Gastrocnemius medialis (tissue), 4 donors: ENCODE measurements around the gene RAB22A. TPM values are rescaled to one million over a fixed set of nuclear protein-coding genes. Genes with fewer than 3 reads are reported as not detected.

Experiments used
- ATAC-seq, 2 donors: fragments of 150-250 bp; one replicate each; pipeline ENCODE4 v1.9.1; 2016
- DNase-seq, 2 donors: peaks; one replicate each; pipeline ENCODE4 v3.0.0-alpha.2; 2019
- H3K27ac ChIP-seq, 4 donors: fragments of 200-600 bp; sonication (generic); 1 replicate in 1 of 4; 2 replicates in 3 of 4; pipeline ENCODE4 v1.5.1; 2016 to 2018; ENCODE audit warnings: mild to moderate bottlenecking in 2 of 4, moderate library complexity in 1 of 4
- H3K27me3 ChIP-seq, 3 donors: fragments of 200-600 bp; sonication (generic) in 2 of 3; 1 replicate in 1 of 3; 2 replicates in 2 of 3; pipeline versions ENCODE4 v1.5.1 to v1.6.0; 2016 to 2019; ENCODE audit warnings: mild to moderate bottlenecking in 1 of 3, moderate library complexity in 1 of 3
- H3K36me3 ChIP-seq, 2 donors: fragments of 200-600 bp; sonication (generic) in 1 of 2; one replicate each; pipeline ENCODE4 v1.5.1; 2017 to 2018
- H3K4me1 ChIP-seq, 2 donors: fragments of 200-600 bp; sonication (generic) in 1 of 2; one replicate each; pipeline ENCODE4 v1.5.1; 2016 to 2017; ENCODE audit warnings: mild to moderate bottlenecking in 2 of 2
- H3K4me3 ChIP-seq, 4 donors: fragments of 200-600 bp; sonication (generic) in 3 of 4; 1 replicate in 1 of 4; 2 replicates in 3 of 4; pipeline ENCODE4 v1.5.1; 2016 to 2019; ENCODE audit warnings: mild to moderate bottlenecking in 2 of 4
- H3K9me3 ChIP-seq, 3 donors: fragments of 200-600 bp; sonication (generic) in 2 of 3; 1 replicate in 1 of 3; 2 replicates in 2 of 3; pipeline ENCODE4 v1.5.1; 2016 to 2019
- POLR2A ChIP-seq, 2 donors: fragments of 450-650 bp; IDR thresholded peaks; one replicate each; pipeline ENCODE4 v1.6.1; 2017; ENCODE audit warnings: antibody characterized with exemption in 2 of 2, mild to moderate bottlenecking in 2 of 2, moderate library complexity in 2 of 2
- in situ Hi-C, 4 donors: fragments of 200-750 bp; cut with MboI; loops; one replicate each; pipeline versions ENCODE4 v1.15.0 to v1.8.0; 2017; ENCODE audit warnings: low sequenced_read_pairs in 4 of 4
- intact Hi-C: fragments of 100-400 bp; cut with DNase I; formaldehyde crosslinking; loops from one replicate; pipeline ENCODE4 v1.15.1; 2023; ENCODE audit warnings: low total_unique reads
- total RNA-seq, 4 donors: library from RNA; depleted of rRNA; stranded (reverse); fragments of >200 nt; gene quantifications; one replicate each; pipeline versions ENCODE4 v1.1.0 to v1.2.3, GENCODE V29; 2016
- TF ChIP-seq, protein P1 (sequence below), 5 experiments: fragments of 450-650 bp in 3 of 5; fragments of 200-600 bp in 2 of 5; sonication (generic) in 2 of 5; IDR thresholded peaks in 4 of 5; conservative IDR thresholded peaks in 1 of 5; 1 replicate in 4 of 5; 2 replicates in 1 of 5; pipeline ENCODE4 v1.5.1; 2016 to 2019; ENCODE audit warnings: antibody characterized with exemption in 5 of 5, mild to moderate bottlenecking in 3 of 5, moderate library complexity in 3 of 5

RAB22A gene
- total RNA-seq, 4 donors from 2014 or later, result 8.0 to 10.9 (median 9.3) TPM

DNA sequence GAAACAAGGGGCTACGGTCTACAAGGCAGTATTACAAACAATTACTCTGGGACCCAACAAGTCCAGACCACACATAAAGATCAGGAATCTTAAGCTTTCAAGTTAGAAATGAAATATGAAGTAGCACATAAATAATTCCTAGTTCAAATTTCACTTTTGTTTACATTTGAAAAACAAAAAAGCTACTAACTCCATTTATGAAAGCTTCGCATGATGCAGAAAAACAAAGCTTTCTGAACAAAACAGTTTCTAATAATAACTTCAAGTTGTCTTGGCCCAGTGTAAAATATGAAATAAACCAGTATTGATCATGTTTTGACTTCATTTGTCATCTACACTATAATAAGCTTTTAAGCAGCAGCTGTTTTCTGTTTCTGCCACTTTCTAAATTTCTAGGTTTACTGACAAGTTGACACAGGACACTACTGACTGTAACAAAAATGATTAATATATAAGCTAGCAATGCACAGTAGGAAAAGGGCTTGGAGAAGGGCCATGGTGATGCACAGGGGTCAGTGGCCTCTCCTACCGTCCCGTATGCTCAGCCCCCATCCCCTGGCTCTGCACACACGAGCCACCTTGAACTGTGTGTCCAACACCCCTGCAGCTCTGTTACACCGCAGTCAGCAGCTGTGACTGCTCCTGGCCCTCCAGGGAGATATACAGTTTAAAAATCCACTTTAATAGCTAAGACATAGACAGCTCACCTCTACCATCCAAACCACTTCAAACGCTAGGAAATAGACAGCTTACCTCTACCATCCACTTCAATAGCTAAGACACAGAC is 13.3 kb upstream of the RAB22A start:
- H3K4me3 ChIP-seq, result no peak overlapping the region
- TF ChIP-seq POLR2A (IDR thresholded peaks at IDR 0.05), result no peak
- TF ChIP-seq, protein P1, sequence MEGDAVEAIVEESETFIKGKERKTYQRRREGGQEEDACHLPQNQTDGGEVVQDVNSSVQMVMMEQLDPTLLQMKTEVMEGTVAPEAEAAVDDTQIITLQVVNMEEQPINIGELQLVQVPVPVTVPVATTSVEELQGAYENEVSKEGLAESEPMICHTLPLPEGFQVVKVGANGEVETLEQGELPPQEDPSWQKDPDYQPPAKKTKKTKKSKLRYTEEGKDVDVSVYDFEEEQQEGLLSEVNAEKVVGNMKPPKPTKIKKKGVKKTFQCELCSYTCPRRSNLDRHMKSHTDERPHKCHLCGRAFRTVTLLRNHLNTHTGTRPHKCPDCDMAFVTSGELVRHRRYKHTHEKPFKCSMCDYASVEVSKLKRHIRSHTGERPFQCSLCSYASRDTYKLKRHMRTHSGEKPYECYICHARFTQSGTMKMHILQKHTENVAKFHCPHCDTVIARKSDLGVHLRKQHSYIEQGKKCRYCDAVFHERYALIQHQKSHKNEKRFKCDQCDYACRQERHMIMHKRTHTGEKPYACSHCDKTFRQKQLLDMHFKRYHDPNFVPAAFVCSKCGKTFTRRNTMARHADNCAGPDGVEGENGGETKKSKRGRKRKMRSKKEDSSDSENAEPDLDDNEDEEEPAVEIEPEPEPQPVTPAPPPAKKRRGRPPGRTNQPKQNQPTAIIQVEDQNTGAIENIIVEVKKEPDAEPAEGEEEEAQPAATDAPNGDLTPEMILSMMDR (IDR thresholded peaks at IDR 0.05 in 4 of 5, conservative IDR thresholded peaks at IDR 0.05 in 1 of 5), result no peak
- in situ Hi-C loops (loop anchor here in 1 of 4 donors (25.0 kb wide), 1 partner anchor 341 kb away; no protein-coding TSS in a partner anchor), intact Hi-C loops (no loop called here)
- H3K4me1 ChIP-seq, result no peaks in the 10 kb centered on the region
- H3K27ac ChIP-seq, result no peak overlapping the region
- DNase-seq, result no peak
- H3K27me3 ChIP-seq, result no peaks in the 10 kb centered on the region
- H3K36me3 ChIP-seq, result no peaks in the 10 kb centered on the region
- no peaks in the 10 kb centered on the region for H3K9me3 ChIP-seq
- ATAC-seq, result no peak

DNA sequence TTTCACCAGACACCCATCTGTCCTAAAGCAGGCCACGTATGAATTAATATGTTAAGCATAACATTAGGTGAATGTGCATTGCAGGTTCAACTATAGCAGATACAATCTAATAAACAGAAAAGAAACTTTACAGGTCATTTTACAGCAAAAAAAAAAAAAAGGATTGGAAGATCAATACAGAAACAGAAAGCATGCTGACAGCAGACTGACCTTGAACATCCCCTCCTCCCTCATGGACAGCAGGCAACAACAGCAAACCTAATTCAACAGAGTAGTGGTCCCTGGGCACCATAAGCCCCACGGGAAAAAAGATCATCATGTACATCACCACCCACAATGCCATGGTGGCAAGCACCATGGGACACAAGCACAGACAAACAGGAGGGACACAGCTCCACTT is 12.1 kb upstream of the RAB22A start:
- no peak for ATAC-seq
- no peak overlapping the region for H3K27ac ChIP-seq
- H3K4me3 ChIP-seq, result no peak overlapping the region
- DNase-seq, result no peak
- no peaks in the 10 kb centered on the region for H3K4me1 ChIP-seq
- in situ Hi-C loops, result loop anchor here in 1 of 4 donors (25.0 kb wide), 1 partner anchor 340 kb away; no protein-coding TSS in a partner anchor
- intact Hi-C loops, result no loop called here
- TF ChIP-seq POLR2A (IDR thresholded peaks at IDR 0.05), result no peak
- TF ChIP-seq, protein P1 (IDR thresholded peaks at IDR 0.05 in 4 of 5, conservative IDR thresholded peaks at IDR 0.05 in 1 of 5), result no peak
- no peaks in the 10 kb centered on the region for H3K36me3 ChIP-seq
- no peaks in the 10 kb centered on the region for H3K9me3 ChIP-seq
- no peaks in the 10 kb centered on the region for H3K27me3 ChIP-seq

DNA sequence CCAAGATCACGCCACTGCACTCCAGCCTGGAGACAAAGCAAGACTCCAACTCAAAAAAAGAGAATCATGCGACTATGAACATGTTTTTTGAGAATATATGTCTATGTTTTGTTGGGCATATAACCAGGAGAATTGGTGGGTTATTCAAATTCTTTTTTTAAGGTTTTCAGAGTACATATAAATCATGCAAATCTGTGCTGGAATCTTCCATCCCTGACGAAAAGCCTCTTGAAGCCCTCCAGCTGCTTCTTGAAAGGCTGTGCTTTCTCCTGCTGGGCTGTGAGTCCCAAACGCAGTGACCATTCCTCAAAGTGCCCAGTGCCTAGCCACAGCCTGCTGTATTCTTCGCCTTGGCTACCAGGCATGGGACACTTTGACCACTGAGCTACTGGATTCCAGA is 9.2 kb upstream of the RAB22A start:
- no peak for ATAC-seq
- intact Hi-C loops (loop anchor here (10.0 kb wide), 1 partner anchor 144 kb away; no protein-coding TSS in a partner anchor), in situ Hi-C loops (no loop called here)
- Histone ChIP-seq H3K27ac (no peak overlapping the region), H3K4me3 (no peak overlapping the region), H3K4me1 (no peaks in the 10 kb centered on the region), H3K9me3 (no peaks in the 10 kb centered on the region), H3K36me3 (no peaks in the 10 kb centered on the region), H3K27me3 (no peaks in the 10 kb centered on the region)
- no peak for DNase-seq
- TF ChIP-seq, protein P1 (IDR thresholded peaks at IDR 0.05 in 4 of 5, conservative IDR thresholded peaks at IDR 0.05 in 1 of 5), result no peak
- no peak for TF ChIP-seq POLR2A (IDR thresholded peaks at IDR 0.05)

DNA sequence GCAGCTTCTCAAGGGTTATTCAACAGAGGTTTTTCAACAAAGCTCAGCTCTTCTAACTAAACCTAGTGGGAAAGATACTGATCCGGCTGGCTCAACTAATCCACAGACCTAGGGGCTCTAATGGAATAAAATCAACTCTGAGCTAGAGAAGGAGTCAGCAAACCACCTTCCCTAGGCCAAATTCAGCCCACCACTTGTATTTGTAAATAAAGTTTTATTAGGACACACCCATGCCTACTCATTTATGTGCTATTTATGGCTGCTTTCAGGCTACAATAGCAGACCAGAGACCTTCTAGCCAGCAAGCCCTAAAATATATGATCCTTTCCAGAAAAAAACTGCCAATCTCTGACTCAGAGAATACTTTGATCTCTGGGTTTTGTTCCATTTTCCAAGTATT is 6.0 kb upstream of the RAB22A start:
- no peaks in the 10 kb centered on the region for H3K36me3 ChIP-seq
- TF ChIP-seq, protein P1 (IDR thresholded peaks at IDR 0.05 in 4 of 5, conservative IDR thresholded peaks at IDR 0.05 in 1 of 5), result no peak
- no peak overlapping the region for H3K27ac ChIP-seq
- in situ Hi-C loops, result no loop called here
- H3K27me3 ChIP-seq, result no peaks in the 10 kb centered on the region
- H3K4me3 ChIP-seq, result no peak overlapping the region
- intact Hi-C loops, result loop anchor here (10.0 kb wide), 1 partner anchor 141 kb away; no protein-coding TSS in a partner anchor
- H3K9me3 ChIP-seq, result no peaks in the 10 kb centered on the region
- ATAC-seq (no peak), DNase-seq (no peak)
- H3K4me1 ChIP-seq, result no peaks in the 10 kb centered on the region
